GM19324 (cell line): ENCODE measurements around the gene VSTM2L.
A peak's percentile ranks its signal among the peaks of the same experiment; 100 is the strongest.

Experiments used
- ATAC-seq: cut with Tn5 transposase; IDR thresholded peaks from one replicate; pipeline ENCODE4 v1.9.1; 2021; ENCODE audit warnings: mild to moderate bottlenecking, moderate library complexity; ENCODE audit not compliant: unreplicated experiment, low FRiP score

Gene VSTM2L

DNA sequence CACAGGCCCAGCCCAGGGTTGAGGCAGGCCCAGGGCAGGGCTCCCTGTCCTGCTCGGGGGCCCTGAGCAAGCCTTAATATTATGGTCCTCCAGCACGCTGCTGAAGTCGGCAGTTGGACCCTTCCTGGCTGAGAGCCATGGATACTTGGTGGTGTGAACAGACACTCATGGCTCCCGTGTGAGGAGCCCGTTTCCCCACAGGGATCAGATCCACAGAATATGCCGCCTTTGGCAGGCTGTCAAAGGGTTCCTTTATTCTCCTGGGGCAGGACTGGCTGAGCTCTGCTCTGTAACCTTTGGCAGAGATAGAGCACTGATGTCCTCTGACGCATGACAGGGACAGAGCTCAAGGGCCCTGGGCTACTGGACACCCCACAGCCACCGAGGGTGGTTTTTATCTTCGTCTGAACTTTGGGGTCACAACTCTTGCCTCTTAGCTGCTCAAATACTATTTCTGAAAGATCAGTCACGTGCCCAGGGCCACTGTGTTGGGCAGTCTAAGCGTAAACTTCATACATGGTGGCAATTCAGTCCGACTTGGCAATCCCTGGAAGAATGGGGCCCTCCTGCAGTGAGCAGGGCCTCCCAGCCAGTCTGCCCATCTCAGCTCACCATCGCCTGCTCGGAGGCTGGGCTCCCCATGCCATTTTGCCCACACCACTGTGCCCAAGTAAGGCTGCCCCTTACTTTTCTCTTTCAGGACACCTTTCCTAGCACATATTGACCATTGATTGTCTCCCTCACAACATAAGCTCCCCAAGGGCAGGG is 81.3 kb downstream of the VSTM2L start:
- ATAC-seq: no peak

- ATAC-seq: no peak
Measured at GRCh38 chr20:37986044-37986858, 83.3 kb downstream of the VSTM2L start.

- ATAC-seq: no peak
Measured at GRCh38 chr20:37986873-37987601, 84.1 kb downstream of the VSTM2L start.

DNA sequence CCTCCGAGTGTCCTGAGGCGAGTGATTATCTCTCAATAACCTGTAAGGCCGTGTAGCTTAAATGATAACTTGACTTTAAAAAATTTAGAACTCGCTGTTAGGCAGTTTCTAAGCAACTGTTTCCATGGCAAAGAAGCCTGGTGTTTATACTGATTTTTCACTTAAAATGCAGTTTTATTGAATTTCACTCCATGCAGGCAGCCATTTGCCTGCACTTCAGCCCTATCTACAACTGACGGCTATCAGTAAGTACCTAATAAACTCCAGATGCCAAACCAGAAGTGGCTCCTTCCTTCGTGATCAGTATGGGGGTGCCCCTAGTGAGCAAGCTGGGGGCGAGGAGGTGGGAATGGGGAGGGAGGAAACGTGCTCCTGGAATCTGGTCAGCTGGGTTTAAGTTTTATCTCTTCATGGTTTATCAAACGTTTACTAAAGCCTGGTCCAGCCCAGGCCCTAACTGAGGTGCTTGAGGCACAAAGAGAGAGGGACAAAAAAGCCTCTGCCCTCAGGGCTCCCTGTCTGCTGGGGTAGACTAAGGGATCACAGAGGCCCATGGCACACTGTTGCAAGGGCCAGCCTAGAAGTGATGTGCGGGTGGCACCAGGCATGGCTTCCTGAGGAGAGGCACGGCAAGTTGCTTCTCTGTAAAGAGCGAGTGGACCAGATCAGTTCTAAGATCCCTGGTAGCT is 84.8 kb downstream of the VSTM2L start:
- no peak for ATAC-seq

DNA sequence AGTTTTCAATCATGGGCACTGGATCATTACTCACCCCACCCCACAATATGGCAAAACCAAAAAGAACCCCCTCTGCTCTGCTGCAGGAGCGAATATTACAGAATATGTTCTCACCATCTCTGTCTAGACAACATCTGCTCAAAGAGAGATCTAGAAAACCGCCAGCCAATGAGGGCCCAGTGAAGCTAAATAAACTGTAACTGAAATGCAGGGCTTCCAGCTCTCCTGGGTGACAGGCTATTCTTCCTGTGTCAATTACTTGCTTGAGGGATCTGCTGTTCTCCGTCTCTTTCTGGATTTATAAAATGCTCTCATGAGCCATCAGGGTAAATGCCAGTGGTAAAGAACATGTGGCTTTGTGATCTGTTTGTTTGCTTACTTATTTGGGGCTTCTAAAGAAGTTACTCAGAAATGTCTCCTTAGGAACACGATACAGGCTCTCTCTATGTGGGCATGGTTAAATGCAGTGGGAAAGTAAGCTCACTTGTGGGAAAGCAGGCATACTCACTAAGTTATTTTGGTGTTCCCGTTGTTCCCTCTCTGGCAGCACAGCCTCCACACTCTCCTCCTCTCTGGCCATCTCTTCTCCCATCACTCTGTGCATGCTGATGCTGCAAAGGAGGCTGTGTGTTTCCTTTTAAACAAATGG is 85.5 kb downstream of the VSTM2L start:
- no peak for ATAC-seq

DNA sequence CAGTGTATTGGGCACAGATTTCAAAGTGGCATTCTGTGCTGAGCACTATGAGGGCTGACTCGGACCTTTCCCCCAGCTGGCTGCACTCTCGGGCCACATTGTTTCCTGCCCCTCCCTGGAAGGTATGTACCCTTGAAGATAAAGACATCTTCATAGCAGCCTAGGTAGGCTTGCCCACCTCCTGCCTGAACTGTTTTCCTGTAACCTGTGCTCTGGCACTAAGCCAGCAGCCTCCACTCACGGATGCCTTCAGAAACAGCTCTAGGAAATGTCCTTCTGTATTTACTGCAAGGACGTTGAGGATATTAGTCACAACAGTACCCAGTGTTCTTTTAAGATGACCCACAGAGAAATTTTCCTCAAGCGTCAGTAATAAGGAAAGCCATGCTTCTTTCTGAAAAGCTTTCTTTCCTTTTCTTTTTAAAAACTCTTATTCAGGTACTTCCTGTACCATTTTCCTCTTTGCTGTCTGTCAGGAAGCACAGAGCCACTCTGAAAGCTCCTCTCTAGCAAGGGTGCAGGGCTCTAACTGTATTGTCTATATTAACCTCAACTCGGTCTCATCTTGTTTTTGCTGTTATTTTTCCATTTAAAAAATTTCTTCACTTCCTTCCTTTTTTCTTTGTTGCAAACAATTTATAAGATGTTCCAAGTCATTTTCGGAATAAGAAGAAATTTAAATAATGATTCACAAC is 86.8 kb downstream of the VSTM2L start:
- ATAC-seq: no peak

- ATAC-seq: peak; percentile 80
Measured at GRCh38 chr20:37990571-37991151, 87.7 kb downstream of the VSTM2L start.

DNA sequence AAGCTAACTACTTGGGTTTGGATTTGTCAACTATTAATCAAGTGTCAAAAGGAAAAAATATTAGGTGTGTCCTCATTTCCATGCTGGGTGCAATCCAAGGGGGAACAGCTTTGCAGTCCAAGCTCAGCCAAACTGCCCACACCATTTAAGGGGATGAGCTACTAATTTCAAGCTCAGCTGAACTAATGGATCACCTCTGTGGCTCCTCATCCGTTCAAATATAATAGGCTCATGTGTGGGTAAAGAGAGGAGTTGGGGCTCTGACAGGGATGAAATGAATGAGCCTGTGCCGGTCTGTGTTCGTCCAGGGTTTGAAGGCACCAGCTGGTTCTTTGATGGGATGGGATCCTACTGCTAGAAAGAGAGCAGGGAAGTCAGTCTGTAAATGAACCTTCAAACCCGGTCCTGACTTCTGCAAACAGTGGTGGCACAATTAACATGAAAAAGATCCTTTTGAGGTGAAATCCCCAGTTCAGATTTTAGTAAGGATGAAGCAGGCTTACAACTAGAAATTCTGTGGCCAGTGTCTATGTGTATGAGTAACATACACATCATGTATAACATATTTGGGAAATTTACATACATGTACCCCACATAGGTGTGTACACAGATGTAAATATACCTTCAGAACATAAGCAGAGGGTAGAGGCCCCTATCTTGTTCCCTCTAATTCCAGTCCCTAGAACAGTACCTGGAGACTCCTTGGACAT is 88.4 kb downstream of the VSTM2L start:
- ATAC-seq: no peak

DNA sequence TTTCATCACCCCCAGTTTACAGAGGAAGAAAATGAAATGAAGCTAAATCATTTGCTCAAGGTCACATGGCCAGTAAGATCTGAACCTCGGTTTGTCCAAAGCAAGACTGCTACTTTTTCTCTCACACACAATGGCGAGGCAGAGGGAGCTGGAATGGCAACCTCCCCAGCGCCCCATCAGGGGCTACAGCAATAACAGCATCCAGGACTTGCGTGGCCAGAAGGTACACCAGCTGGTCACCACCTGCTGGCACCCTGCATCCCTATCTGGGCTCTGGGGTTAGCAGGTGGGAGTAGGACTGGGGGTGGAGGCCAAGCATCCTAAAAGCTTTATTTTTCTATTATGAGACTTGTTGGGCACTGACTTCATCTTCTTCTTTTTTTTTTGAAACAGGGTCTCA is 89.0 kb downstream of the VSTM2L start:
- no peak for ATAC-seq

DNA sequence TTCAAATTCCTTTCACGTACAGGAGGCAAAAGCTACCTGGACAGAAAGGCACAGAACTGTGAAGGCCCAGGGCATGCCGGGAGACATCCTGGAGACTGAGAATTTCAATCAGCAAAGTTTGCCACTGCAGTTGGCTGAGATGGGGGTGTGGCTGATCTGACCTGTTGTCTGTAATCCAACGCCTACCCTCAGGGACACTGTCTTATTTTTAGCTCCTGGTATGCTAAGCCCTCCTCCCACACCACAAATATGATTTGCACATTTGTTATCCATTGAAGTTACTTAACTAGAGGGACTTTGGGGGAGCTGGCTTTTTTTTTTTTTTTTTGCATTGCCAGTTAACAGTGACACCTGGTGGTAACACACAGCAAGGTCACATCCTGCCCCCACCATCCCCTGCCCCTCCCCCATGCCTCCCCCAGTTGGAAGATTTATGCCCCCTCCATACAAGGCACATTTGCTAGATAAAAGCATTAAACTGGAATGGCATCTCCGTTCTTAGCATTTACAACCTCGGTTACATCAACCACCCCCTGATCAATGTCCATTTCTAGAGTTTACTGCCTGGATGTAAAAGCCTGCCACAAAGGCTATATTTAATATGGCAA is 90.0 kb downstream of the VSTM2L start:
- no peak for ATAC-seq

DNA sequence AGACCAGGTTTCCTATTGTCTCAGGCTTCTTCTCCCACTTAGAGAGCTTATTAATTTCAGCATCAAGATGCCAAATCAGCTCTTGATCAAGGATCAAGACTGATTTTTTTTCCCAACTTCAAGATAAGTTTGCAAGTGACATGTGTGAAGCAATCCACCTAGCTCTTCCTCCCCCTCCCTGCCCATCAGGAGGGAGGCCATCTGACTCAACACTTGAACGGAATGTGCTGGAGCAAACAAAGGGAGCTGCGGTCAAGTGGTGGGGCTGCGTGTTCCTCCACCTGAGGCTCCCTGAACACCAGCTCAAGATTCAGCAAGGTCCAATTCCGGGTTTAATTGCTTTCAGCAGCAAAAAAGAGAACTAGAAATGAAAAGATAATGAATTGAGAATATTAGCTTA is 91.6 kb downstream of the VSTM2L start:
- ATAC-seq: no peak
